NCI-H1092 (cell line): ENCODE measurements around the gene CLIP4.

Experiments
- DNase-seq: peaks from one replicate; lab custom pipeline; 2025; lab: John Stamatoyannopoulos, UW

The CLIP4 gene

GRCh38 chr2:29139152-29139551 is 23.9 kb downstream of the CLIP4 start:
- DNase-seq = no peak

GRCh38 chr2:29139731-29140130 is 24.5 kb downstream of the CLIP4 start:
- DNase-seq = no peak

- no peak for DNase-seq
Observed at GRCh38 chr2:29143657-29144056, 28.4 kb downstream of the CLIP4 start.

- no peak for DNase-seq
Observed at GRCh38 chr2:29146197-29146596, 31.0 kb downstream of the CLIP4 start.

- no peak for DNase-seq
Observed at GRCh38 chr2:29147963-29148362, 32.7 kb downstream of the CLIP4 start.

- no peak for DNase-seq
Observed at GRCh38 chr2:29154610-29155009, 39.4 kb downstream of the CLIP4 start.

GRCh38 chr2:29155578-29155977 is 40.4 kb downstream of the CLIP4 start:
- DNase-seq = no peak

- no peak for DNase-seq
Observed at GRCh38 chr2:29157131-29157530, 41.9 kb downstream of the CLIP4 start.

- no peak for DNase-seq
Observed at GRCh38 chr2:29159125-29159524, 43.9 kb downstream of the CLIP4 start.

GRCh38 chr2:29160184-29160583 is 45.0 kb downstream of the CLIP4 start:
- no peak for DNase-seq

- DNase-seq = no peak
Observed at GRCh38 chr2:29162204-29162928, 47.2 kb downstream of the CLIP4 start.

- no peak for DNase-seq
Observed at GRCh38 chr2:29164091-29164846, 49.1 kb downstream of the CLIP4 start.

- no peak for DNase-seq
Observed at GRCh38 chr2:29165362-29166241, 50.4 kb downstream of the CLIP4 start.

- no peak for DNase-seq
Observed at GRCh38 chr2:29166242-29167039, 51.2 kb downstream of the CLIP4 start.

GRCh38 chr2:29174937-29175336 is 59.7 kb downstream of the CLIP4 start:
- DNase-seq = no peak

GRCh38 chr2:29175338-29175737 is 60.1 kb downstream of the CLIP4 start:
- no peak for DNase-seq

- no peak for DNase-seq
Observed at GRCh38 chr2:29182334-29182733, 67.1 kb downstream of the CLIP4 start.

GRCh38 chr2:29182920-29183319 is 67.7 kb downstream of the CLIP4 start:
- no peak for DNase-seq

- no peak for DNase-seq
Observed at GRCh38 chr2:29184531-29184930, 69.3 kb downstream of the CLIP4 start.

GRCh38 chr2:29186817-29187216 is 71.6 kb downstream of the CLIP4 start:
- DNase-seq = no peak

- DNase-seq = no peak
Observed at GRCh38 chr2:29187926-29188325, 72.7 kb downstream of the CLIP4 start.

GRCh38 chr2:29189052-29189451 is 73.8 kb downstream of the CLIP4 start:
- no peak for DNase-seq
